Upper lobe of right lung (tissue), 1 donor: Measurements from ENCODE around the gene CLEC2A. TPM values are rescaled to one million over a fixed set of nuclear protein-coding genes. Genes with fewer than 3 reads are reported as not detected.

Experiments
- ATAC-seq: fragments of 200-7000 bp; cut with Tn5 transposase; one replicate; pipeline ENCODE4 v1.9.1; 2020; ENCODE audit warnings: mild to moderate bottlenecking, moderate library complexity
- DNase-seq: peaks from one replicate; pipeline ENCODE4 v3.0.0-alpha.2; 2020
- H3K27ac ChIP-seq: fragments of 200-600 bp; one replicate; pipeline ENCODE4 v1.8.0; 2022
- H3K27me3 ChIP-seq: fragments of 200-600 bp; one replicate; pipeline ENCODE4 v1.8.0; 2022; ENCODE audit warnings: mild to moderate bottlenecking
- H3K36me3 ChIP-seq: fragments of 200-600 bp; one replicate; pipeline ENCODE4 v1.8.0; 2022
- H3K4me1 ChIP-seq: fragments of 200-600 bp; one replicate; pipeline ENCODE4 v1.8.0; 2022
- H3K4me3 ChIP-seq: fragments of 200-600 bp; one replicate; pipeline ENCODE4 v1.8.0; 2022; ENCODE audit warnings: mild to moderate bottlenecking
- H3K9me3 ChIP-seq: fragments of 200-600 bp; one replicate; pipeline ENCODE4 v1.8.0; 2022
- CTCF ChIP-seq: fragments of 200-600 bp; IDR thresholded peaks from one replicate; pipeline ENCODE4 v1.8.0; 2022; ENCODE audit warnings: antibody characterized with exemption
- intact Hi-C: fragments of 100-400 bp; cut with DNase I; formaldehyde crosslinking; loops from one replicate; pipeline ENCODE4 v1.11.0; 2022
- total RNA-seq: library from RNA; stranded (reverse); fragmentation: NEBNext Ultra II Directional; extraction: Animal tissue kit (Norgen Biotek cat#: 25700); gene quantifications from one replicate; pipeline ENCODE4 v1.2.1, GENCODE V29; 2021
- donor health status: DM: no; HTN: yes; CAD: no; lungs with severe emphysema.

CLEC2A gene
- total RNA-seq, 1 donor from 2014 or later, result not detected

GRCh38 chr12:9928607-9929006, 3.6 kb downstream of the CLEC2A start:
- Histone ChIP-seq H3K36me3 (no peaks in the 10 kb centered on the region), H3K4me3 (no peak overlapping the region), H3K27ac (no peak overlapping the region), H3K4me1 (no peaks in the 10 kb centered on the region), H3K27me3 (no peaks in the 10 kb centered on the region), H3K9me3 (no peaks in the 10 kb centered on the region)
- intact Hi-C loops, result no loop called here
- ATAC-seq (no peak), DNase-seq (no peak)
- no peak for TF ChIP-seq CTCF

- Histone ChIP-seq H3K27ac (no peak overlapping the region), H3K9me3 (no peaks in the 10 kb centered on the region), H3K4me3 (no peak overlapping the region), H3K27me3 (no peaks in the 10 kb centered on the region), H3K4me1 (no peaks in the 10 kb centered on the region), H3K36me3 (no peaks in the 10 kb centered on the region)
- TF ChIP-seq CTCF, result no peak
- intact Hi-C loops, result no loop called here
- DNase-seq (no peak), ATAC-seq (no peak)
These were observed 5.3 kb downstream of the CLEC2A start for GRCh38 chr12:9926876-9927275.

- Histone ChIP-seq H3K27me3 (no peaks in the 10 kb centered on the region), H3K27ac (no peak overlapping the region), H3K4me1 (no peaks in the 10 kb centered on the region), H3K9me3 (no peaks in the 10 kb centered on the region), H3K4me3 (peak overlapping the region; percentile 25), H3K36me3 (no peaks in the 10 kb centered on the region)
- DNase-seq (no peak), ATAC-seq (peak; percentile 78)
- intact Hi-C loops, result no loop called here
- peak; percentile 57 for TF ChIP-seq CTCF
These were observed 6.3 kb downstream of the CLEC2A start for GRCh38 chr12:9925705-9926393.

GRCh38 chr12:9922429-9922828, 9.7 kb downstream of the CLEC2A start:
- H3K27me3 ChIP-seq, result no peaks in the 10 kb centered on the region
- H3K4me3 ChIP-seq, result no peak overlapping the region
- intact Hi-C loops, result no loop called here
- ATAC-seq, result no peak
- no peak overlapping the region for H3K27ac ChIP-seq
- DNase-seq, result no peak
- H3K4me1 ChIP-seq, result no peaks in the 10 kb centered on the region
- TF ChIP-seq CTCF, result no peak
- H3K9me3 ChIP-seq, result no peaks in the 10 kb centered on the region
- H3K36me3 ChIP-seq, result no peaks in the 10 kb centered on the region

- no peaks in the 10 kb centered on the region for H3K27me3 ChIP-seq
- H3K4me1 ChIP-seq, result no peaks in the 10 kb centered on the region
- TF ChIP-seq CTCF, result no peak
- no peaks in the 10 kb centered on the region for H3K36me3 ChIP-seq
- H3K27ac ChIP-seq, result no peak overlapping the region
- intact Hi-C loops, result no loop called here
- DNase-seq, result no peak
- H3K4me3 ChIP-seq, result no peak overlapping the region
- ATAC-seq, result peak; percentile 67
- H3K9me3 ChIP-seq, result no peaks in the 10 kb centered on the region
These were observed 11.7 kb downstream of the CLEC2A start for GRCh38 chr12:9920451-9920850.

- TF ChIP-seq CTCF, result no peak
- intact Hi-C loops, result loop anchor here (10.0 kb wide), 1 partner anchor 105 kb away; no protein-coding TSS in a partner anchor
- Histone ChIP-seq H3K27me3 (no peaks in the 10 kb centered on the region), H3K27ac (no peak overlapping the region), H3K9me3 (no peaks in the 10 kb centered on the region), H3K4me3 (no peak overlapping the region), H3K36me3 (no peaks in the 10 kb centered on the region), H3K4me1 (no peaks in the 10 kb centered on the region)
- DNase-seq, result no peak
- ATAC-seq, result no peak
These were observed 12.7 kb downstream of the CLEC2A start for GRCh38 chr12:9919443-9919842.
